Measurements from ENCODE around the gene PPP1R12B. TPM values are rescaled to one million over a fixed set of nuclear protein-coding genes. Genes with fewer than 3 reads are reported as not detected.
"Not testable (repeated sequence)": the region's sequence is repeated elsewhere in the genome, so short reads cannot be mapped to it uniquely, and the experiment has no call there.

The PPP1R12B gene
- total RNA-seq, 1 donor from 2014 or later: 21.8 TPM

- H3K27me3 Mint-ChIP-seq (ENCODE audit: insufficient read depth, low read depth); H3K4me3 ChIP-seq; H3K27ac Mint-ChIP-seq; H3K4me1 ChIP-seq; H3K4me1 Mint-ChIP-seq; H3K9me3 Mint-ChIP-seq; H3K36me3 Mint-ChIP-seq; H3K27me3 ChIP-seq; H3K4me2 ChIP-seq; H3K9me3 ChIP-seq (ENCODE audit: low read depth); H3K27ac ChIP-seq; H2AFZ ChIP-seq (replicated peaks); H3F3A ChIP-seq (ENCODE audit: low read depth); H3K36me3 ChIP-seq; H3K4me3 Mint-ChIP-seq; H4K20me1 ChIP-seq (ENCODE audit: low read depth); H3K9ac ChIP-seq; DNase-seq (ENCODE audit: low spot score); H3K79me2 ChIP-seq (ENCODE audit: low read depth): not testable (repeated sequence)
These were observed 198.3 kb downstream of the PPP1R12B start for GRCh38 chr1:202546796-202547195.

- Histone ChIP-seq H4K20me1 (ENCODE audit: low read depth) (no peaks in the 10 kb centered on the region), H3K4me3 (no peak overlapping the region), H3K27me3 (no peaks in the 10 kb centered on the region), H3K4me1 (no peaks in the 10 kb centered on the region), H3K9me3 (ENCODE audit: low read depth) (no peaks in the 10 kb centered on the region), H3K9ac (no peak overlapping the region), H3K79me2 (ENCODE audit: low read depth) (no peaks in the 10 kb centered on the region), H2AFZ (replicated peaks) (no peak overlapping the region), H3K36me3 (no peaks in the 10 kb centered on the region), H3K4me2 (no peak overlapping the region), H3F3A (ENCODE audit: low read depth) (no peaks in the 10 kb centered on the region), H3K27ac (no peak overlapping the region)
- TF ChIP-seq EZH2phosphoT487 (IDR thresholded peaks at IDR 0.05): no peak
- no peaks in the 10 kb centered on the region for H3K36me3 Mint-ChIP-seq
- no peak overlapping the region for H3K4me3 Mint-ChIP-seq
- DNase-seq (ENCODE audit: low spot score): no peak
- H3K4me1 Mint-ChIP-seq: peaks cover 3% of the 10 kb centered on the region
- no peaks in the 10 kb centered on the region for H3K9me3 Mint-ChIP-seq
- H3K27me3 Mint-ChIP-seq (ENCODE audit: insufficient read depth, low read depth): no peaks in the 10 kb centered on the region
- H3K27ac Mint-ChIP-seq: no peak overlapping the region
These were observed 198.7 kb downstream of the PPP1R12B start for GRCh38 chr1:202547215-202547614.

- not testable (repeated sequence) for H4K20me1 ChIP-seq (ENCODE audit: low read depth); H3K27me3 Mint-ChIP-seq (ENCODE audit: insufficient read depth, low read depth); H3K27ac Mint-ChIP-seq; H3K4me2 ChIP-seq; H3K9me3 Mint-ChIP-seq; H3K9ac ChIP-seq; H2AFZ ChIP-seq (replicated peaks); H3K27me3 ChIP-seq; H3K36me3 Mint-ChIP-seq; H3K79me2 ChIP-seq (ENCODE audit: low read depth); H3K9me3 ChIP-seq (ENCODE audit: low read depth); H3K4me1 ChIP-seq; H3K4me3 Mint-ChIP-seq; H3K27ac ChIP-seq; H3F3A ChIP-seq (ENCODE audit: low read depth); H3K4me3 ChIP-seq; DNase-seq (ENCODE audit: low spot score); H3K36me3 ChIP-seq; H3K4me1 Mint-ChIP-seq
These were observed 201.6 kb downstream of the PPP1R12B start for GRCh38 chr1:202550088-202550487.

- H2AFZ ChIP-seq (replicated peaks): no peak overlapping the region
- H3K9ac ChIP-seq: no peak overlapping the region
- no peaks in the 10 kb centered on the region for H4K20me1 ChIP-seq (ENCODE audit: low read depth)
- TF ChIP-seq EZH2 (IDR thresholded peaks at IDR 0.05): no peak
- no peak for TF ChIP-seq EZH2phosphoT487 (IDR thresholded peaks at IDR 0.05)
- TF ChIP-seq CTCF (IDR thresholded peaks at IDR 0.05): no peak
- no peak for DNase-seq (ENCODE audit: low spot score)
- no peaks in the 10 kb centered on the region for H3K27me3 Mint-ChIP-seq (ENCODE audit: insufficient read depth, low read depth)
- H3K79me2 ChIP-seq (ENCODE audit: low read depth): no peaks in the 10 kb centered on the region
- no peak overlapping the region for H3K27ac ChIP-seq
- no peaks in the 10 kb centered on the region for H3K9me3 Mint-ChIP-seq
- H3K36me3 Mint-ChIP-seq: no peaks in the 10 kb centered on the region
- H3K4me1 Mint-ChIP-seq: no peaks in the 10 kb centered on the region
- no peak overlapping the region for H3K4me3 ChIP-seq
- H3K36me3 ChIP-seq: no peaks in the 10 kb centered on the region
- H3K27ac Mint-ChIP-seq: no peak overlapping the region
- no peak overlapping the region for H3K4me3 Mint-ChIP-seq
- H3K27me3 ChIP-seq: no peaks in the 10 kb centered on the region
- H3K9me3 ChIP-seq (ENCODE audit: low read depth): no peaks in the 10 kb centered on the region
- no peak overlapping the region for H3K4me2 ChIP-seq
- H3K4me1 ChIP-seq: no peaks in the 10 kb centered on the region
- no peaks in the 10 kb centered on the region for H3F3A ChIP-seq (ENCODE audit: low read depth)
These were observed 203.2 kb downstream of the PPP1R12B start for GRCh38 chr1:202551683-202552082.

GRCh38 chr1:202552615-202553014, 204.1 kb downstream of the PPP1R12B start:
- not testable (repeated sequence) for H4K20me1 ChIP-seq (ENCODE audit: low read depth); H3F3A ChIP-seq (ENCODE audit: low read depth); H3K4me1 Mint-ChIP-seq; H3K27me3 ChIP-seq; H3K4me3 Mint-ChIP-seq; H3K4me2 ChIP-seq; H3K79me2 ChIP-seq (ENCODE audit: low read depth); DNase-seq (ENCODE audit: low spot score); H3K9ac ChIP-seq; H3K27ac ChIP-seq; H3K36me3 ChIP-seq; H3K4me3 ChIP-seq; H3K36me3 Mint-ChIP-seq; H3K9me3 ChIP-seq (ENCODE audit: low read depth); H2AFZ ChIP-seq (replicated peaks); H3K27me3 Mint-ChIP-seq (ENCODE audit: insufficient read depth, low read depth); H3K4me1 ChIP-seq; H3K27ac Mint-ChIP-seq; H3K9me3 Mint-ChIP-seq

- not testable (repeated sequence) for H3K9me3 ChIP-seq (ENCODE audit: low read depth); H3K27me3 Mint-ChIP-seq (ENCODE audit: insufficient read depth, low read depth); H3K4me3 Mint-ChIP-seq; H3K4me3 ChIP-seq; H3K27ac Mint-ChIP-seq; H2AFZ ChIP-seq (replicated peaks); H3K4me1 Mint-ChIP-seq; H3K4me2 ChIP-seq; H3K79me2 ChIP-seq (ENCODE audit: low read depth); H3K9ac ChIP-seq; H3F3A ChIP-seq (ENCODE audit: low read depth); H3K4me1 ChIP-seq; H3K27me3 ChIP-seq; H4K20me1 ChIP-seq (ENCODE audit: low read depth); DNase-seq (ENCODE audit: low spot score); H3K36me3 Mint-ChIP-seq; H3K9me3 Mint-ChIP-seq; H3K36me3 ChIP-seq; H3K27ac ChIP-seq
These were observed 204.6 kb downstream of the PPP1R12B start for GRCh38 chr1:202553078-202553477.

Data from neural progenitor cell (in vitro differentiated cells).